Small intestine (tissue), 7 donors: ENCODE measurements around the gene TOX2. TPM values are rescaled to one million over a fixed set of nuclear protein-coding genes. Genes with fewer than 3 reads are reported as not detected.

Experiments
- DNase-seq, 2 donors: peaks; one replicate each; pipeline versions ENCODE4 v3.0.0 to v3.0.0-alpha.2; 2013
- FAIRE-seq: peaks from 2 replicates; lab custom pipeline; 2012; peaks lifted over from hg19 to GRCh38; lab: Jason Lieb, UNC
- H3K27ac ChIP-seq, 3 donors: one replicate each; pipeline ENCODE4 v1.5.1; 2013; ENCODE audit warnings: low read length in 2 of 3, mild to moderate bottlenecking in 2 of 3, control low read depth in 1 of 3, inconsistent platforms in 1 of 3, low read depth in 1 of 3, moderate library complexity in 1 of 3
- H3K27me3 ChIP-seq, 3 donors: one replicate each; pipeline ENCODE4 v1.6.1; 2013; ENCODE audit warnings: low read length in 3 of 3, inconsistent platforms in 1 of 3; ENCODE audit not compliant: control insufficient read depth in 3 of 3, insufficient read depth in 3 of 3
- H3K36me3 ChIP-seq, 3 donors: one replicate each; pipeline ENCODE4 v1.6.1; 2013; ENCODE audit warnings: low read length in 3 of 3, inconsistent platforms in 1 of 3, low read depth in 1 of 3, mild to moderate bottlenecking in 1 of 3, moderate library complexity in 1 of 3; ENCODE audit not compliant: control insufficient read depth in 3 of 3, insufficient read depth in 2 of 3
- H3K4me1 ChIP-seq, 3 donors: one replicate each; pipeline ENCODE4 v1.6.1; 2013; ENCODE audit warnings: low read length in 2 of 3, inconsistent platforms in 1 of 3, low read depth in 1 of 3, mild to moderate bottlenecking in 1 of 3, moderate library complexity in 1 of 3; ENCODE audit not compliant: control insufficient read depth in 3 of 3, insufficient read depth in 2 of 3
- H3K4me3 ChIP-seq, 3 donors: one replicate each; pipeline ENCODE4 v1.5.1; 2013; ENCODE audit warnings: low read length in 3 of 3, control low read depth in 1 of 3, inconsistent platforms in 1 of 3, low read depth in 1 of 3, mild to moderate bottlenecking in 1 of 3, moderate library complexity in 1 of 3
- H3K9me3 ChIP-seq, 2 donors: one replicate each; pipeline ENCODE4 v1.6.1; 2013; ENCODE audit warnings: low read depth in 1 of 2, low read length in 1 of 2; ENCODE audit not compliant: control insufficient read depth in 2 of 2, insufficient read depth in 1 of 2
- WGBS, 3 donors: extraction: QIAGEN DNeasy Blood & Tissue Kit; methylation state at CpG; one replicate each; pipeline ENCODE4 v1.1.7; 2013; 5-methylcytosine and 5-hydroxymethylcytosine counted together
- polyA plus RNA-seq, 4 donors: library from polyadenylated mRNA; stranded (reverse) in 3 of 4; unstranded in 1 of 4; fragments of 200-250 nt in 3 of 4; fragments of 120-200 nt in 1 of 4; gene quantifications; one replicate each; pipeline versions ENCODE4 v1.2.1 to v1.2.3, GENCODE V29; 2013
- donor health status: healthy with polysubstance abuse.
- donor health status: control.
- donor health status: control.
- donor health status: Bipolar disorder and iron deficiency.
- donor health status: healthy.

TOX2 gene
- polyA plus RNA-seq, 4 donors: 1.7 to 10.6 (median 3.0) TPM; not detected in 1

GRCh38 chr20:44089987-44090674 lies 175.5 kb downstream of the TOX2 start:
- 53 to 62% (median 56%) methylated on average over 7 of the region's 7 CpGs for WGBS, 3 donors
- no peaks in the 10 kb centered on the region for H3K36me3 ChIP-seq
- no peak overlapping the region for H3K27ac ChIP-seq
- no peak overlapping the region for H3K4me3 ChIP-seq
- H3K9me3 ChIP-seq: no peaks in the 10 kb centered on the region
- no peaks in the 10 kb centered on the region for H3K4me1 ChIP-seq
- H3K27me3 ChIP-seq: no peaks in the 10 kb centered on the region
- DNase-seq: peak in 1 of 2 donors; percentile 37
- no peak for FAIRE-seq

- no peak for FAIRE-seq
- WGBS, 3 donors: 63 to 69% (median 65%) methylated on average over 4 of the region's 4 CpGs
Measured at GRCh38 chr20:44091026-44091425, 176.4 kb downstream of the TOX2 start.

GRCh38 chr20:44092551-44093248 lies 178.0 kb downstream of the TOX2 start:
- no peaks in the 10 kb centered on the region for H3K4me1 ChIP-seq
- H3K9me3 ChIP-seq: no peaks in the 10 kb centered on the region
- WGBS, 3 donors: 57 to 65% (median 60%) methylated on average over 9 of the region's 9 CpGs
- FAIRE-seq (no peak), DNase-seq (peak; percentile 21 to 28)
- H3K4me3 ChIP-seq: no peak overlapping the region
- no peaks in the 10 kb centered on the region for H3K36me3 ChIP-seq
- H3K27me3 ChIP-seq: no peaks in the 10 kb centered on the region
- H3K27ac ChIP-seq: no peak overlapping the region

More at GRCh38 chr20:44091026-44091425, 176.4 kb downstream of the TOX2 start:
- H3K27me3 ChIP-seq: no peaks in the 10 kb centered on the region
- DNase-seq: no peak
- H3K4me1 ChIP-seq: no peaks in the 10 kb centered on the region
- no peak overlapping the region for H3K4me3 ChIP-seq
- no peak overlapping the region for H3K27ac ChIP-seq
- H3K36me3 ChIP-seq: no peaks in the 10 kb centered on the region
- H3K9me3 ChIP-seq: no peaks in the 10 kb centered on the region

GRCh38 chr20:44093249-44093582 lies 178.6 kb downstream of the TOX2 start:
- no peaks in the 10 kb centered on the region for H3K9me3 ChIP-seq
- no peaks in the 10 kb centered on the region for H3K4me1 ChIP-seq
- WGBS, 3 donors: 65 to 78% (median 71%) methylated on average over 2 of the region's 2 CpGs
- FAIRE-seq: no peak
- no peak overlapping the region for H3K4me3 ChIP-seq
- no peaks in the 10 kb centered on the region for H3K36me3 ChIP-seq
- no peak overlapping the region for H3K27ac ChIP-seq
- no peaks in the 10 kb centered on the region for H3K27me3 ChIP-seq
- no peak for DNase-seq

GRCh38 chr20:44095831-44096230 lies 181.2 kb downstream of the TOX2 start:
- Histone ChIP-seq H3K27ac (no peak overlapping the region), H3K9me3 (no peaks in the 10 kb centered on the region), H3K4me1 (no peaks in the 10 kb centered on the region), H3K4me3 (no peak overlapping the region), H3K36me3 (no peaks in the 10 kb centered on the region), H3K27me3 (no peaks in the 10 kb centered on the region)
- no peak for FAIRE-seq
- no peak for DNase-seq
- WGBS, 3 donors: 77 to 80% (median 78%) methylated on average over 7 of the region's 7 CpGs

GRCh38 chr20:44097521-44098255 lies 183.0 kb downstream of the TOX2 start:
- Histone ChIP-seq H3K9me3 (no peaks in the 10 kb centered on the region), H3K27me3 (no peaks in the 10 kb centered on the region), H3K4me1 (no peaks in the 10 kb centered on the region), H3K27ac (no peak overlapping the region), H3K4me3 (no peak overlapping the region), H3K36me3 (no peaks in the 10 kb centered on the region)
- FAIRE-seq: no peak
- WGBS, 3 donors: 69 to 74% (median 74%) methylated on average over 14 of the region's 14 CpGs
- DNase-seq: no peak

GRCh38 chr20:44098256-44098630 lies 183.6 kb downstream of the TOX2 start:
- H3K4me3 ChIP-seq: no peak overlapping the region
- FAIRE-seq (no peak), DNase-seq (no peak)
- no peaks in the 10 kb centered on the region for H3K36me3 ChIP-seq
- H3K27me3 ChIP-seq: no peaks in the 10 kb centered on the region
- H3K27ac ChIP-seq: no peak overlapping the region
- H3K9me3 ChIP-seq: no peaks in the 10 kb centered on the region
- 84 to 93% (median 86%) methylated on average over 6 of the region's 6 CpGs for WGBS, 3 donors
- H3K4me1 ChIP-seq: no peaks in the 10 kb centered on the region

GRCh38 chr20:44098657-44099056 lies 184.0 kb downstream of the TOX2 start:
- no peak for DNase-seq
- no peak for FAIRE-seq
- WGBS, 3 donors: 95 to 97% (median 95%) methylated on average over 5 of the region's 5 CpGs
- Histone ChIP-seq H3K9me3 (no peaks in the 10 kb centered on the region), H3K27me3 (peaks cover 0 to under 1% (median 0%) of the 10 kb centered on the region in 3 donors), H3K27ac (no peak overlapping the region), H3K36me3 (no peaks in the 10 kb centered on the region), H3K4me3 (no peak overlapping the region), H3K4me1 (no peaks in the 10 kb centered on the region)
